ENCODE measurements around the gene ECHDC3.

GRCh38 chr10:11799736-11800080 is 57.5 kb downstream of the ECHDC3 start:
- TF ChIP-seq POLR2A (IDR thresholded peaks at IDR 0.05; ENCODE audit: low read length) (no peak), GATA1 (IDR thresholded peaks at IDR 0.05; ENCODE audit: low read depth, low read length) (no peak)

Data from erythroblast (primary cell).